Kidney (tissue), 14 donors: ENCODE measurements around the gene ATAD3A. TPM values are rescaled to one million over a fixed set of nuclear protein-coding genes. Genes with fewer than 3 reads are reported as not detected.

Source experiments
- DNase-seq, 5 donors: peaks; one replicate each; pipeline ENCODE4 v3.0.0-alpha.2; 2013 to 2020
- FAIRE-seq: peaks from 2 replicates; lab custom pipeline; 2012; peaks lifted over from hg19 to GRCh38; lab: Jason Lieb, UNC
- H3K27ac ChIP-seq, 2 donors: one replicate each; pipeline ENCODE4 v1.7.0; 2013; ENCODE audit warnings: low read depth in 2 of 2, low read length in 2 of 2, inconsistent platforms in 1 of 2
- H3K27me3 ChIP-seq: one replicate; pipeline ENCODE4 v1.7.1; 2013; ENCODE audit warnings: low read length, inconsistent platforms; ENCODE audit not compliant: control insufficient read depth, insufficient read depth
- H3K36me3 ChIP-seq, 3 donors: one replicate each; pipeline versions ENCODE4 v1.7.0 to v1.7.1; 2013; ENCODE audit warnings: low read length in 3 of 3, control low read depth in 1 of 3, inconsistent platforms in 1 of 3; ENCODE audit not compliant: insufficient read depth in 3 of 3, control insufficient read depth in 2 of 3
- H3K4me1 ChIP-seq, 3 donors: one replicate each; pipeline versions ENCODE4 v1.7.0 to v1.7.1; 2013; ENCODE audit warnings: low read length in 3 of 3, inconsistent platforms in 1 of 3, low read depth in 1 of 3; ENCODE audit not compliant: control insufficient read depth in 2 of 3, insufficient read depth in 2 of 3
- H3K4me3 ChIP-seq, 3 donors: one replicate each; pipeline versions ENCODE4 v1.7.0 to v1.8.1; 2013; ENCODE audit warnings: low read length in 3 of 3, control low read depth in 1 of 3, inconsistent platforms in 1 of 3
- H3K9ac ChIP-seq, 3 donors: one replicate each; pipeline versions ENCODE4 v1.7.0 to v1.7.1; 2013; ENCODE audit warnings: low read length in 3 of 3, control low read depth in 1 of 3, inconsistent platforms in 1 of 3
- H3K9me3 ChIP-seq, 3 donors: one replicate each; pipeline versions ENCODE4 v1.7.0 to v1.7.1; 2013; ENCODE audit warnings: low read length in 3 of 3, control low read depth in 1 of 3, inconsistent platforms in 1 of 3; ENCODE audit not compliant: control insufficient read depth in 2 of 3, insufficient read depth in 1 of 3
- CTCF ChIP-seq: IDR thresholded peaks from 3 replicates; pipeline ENCODE4 v1.5.1; 2012; ENCODE audit warnings: mild to moderate bottlenecking, moderate library complexity, borderline replicate concordance; ENCODE audit not compliant: insufficient read depth; ENCODE audit errors: extremely low read depth
- intact Hi-C: fragments of 100-400 bp; cut with DNase I; formaldehyde crosslinking; loops from one replicate; pipeline ENCODE4 v1.11.1; 2022
- polyA plus RNA-seq: library from polyadenylated mRNA; stranded (reverse); fragments of 350-450 nt; fragmentation: Illumina TruSeq; extraction: RNeasy Lipid Tissue Mini Kit (QIAGEN cat#74804); gene quantifications from one replicate; pipeline ENCODE4 v1.2.3, GENCODE V29; 2014; ENCODE audit warnings: low read depth, low replicate concordance; ENCODE audit not compliant: insufficient read depth
- total RNA-seq: library from RNA; stranded (reverse); fragmentation: NEBNext Ultra II Directional; extraction: Animal tissue kit (Norgen Biotek cat#: 25700); gene quantifications from one replicate; pipeline ENCODE4 v1.2.1, GENCODE V29; 2021
- donor health status: control.
- donor health status: control.
- donor health status: control.
- donor health status: control.
- donor health status: control.
- donor health status: DM: yes; HTN: yes; CAD: no.
- donor health status: Normal renal cell carcinoma (clear cell type).

Gene ATAD3A
- total and polyA plus RNA-seq, 2 donors from 2014 or later: 17.5 to 19.1 TPM

DNA sequence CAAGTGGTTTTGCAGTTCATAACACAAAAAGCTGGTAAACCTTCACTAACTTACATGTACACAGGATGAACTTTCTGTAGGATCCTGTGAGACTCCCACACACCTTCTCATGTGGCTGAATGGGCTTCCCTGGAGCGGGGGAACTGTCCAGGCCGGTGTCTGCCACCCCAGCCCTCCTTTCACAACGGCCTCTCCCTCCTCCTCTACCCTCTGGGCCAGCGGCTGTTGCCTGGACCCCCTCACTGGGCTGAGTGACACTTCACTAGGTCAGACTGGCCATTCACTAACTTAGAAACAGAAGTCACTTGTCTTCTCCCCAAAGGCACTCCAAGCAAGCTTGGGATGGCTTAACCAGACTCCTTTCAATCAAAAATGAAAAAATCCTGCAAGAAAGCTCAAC lies 46.6 kb downstream of the ATAD3A start:
- no peaks in the 10 kb centered on the region for H3K9me3 ChIP-seq
- no peak for TF ChIP-seq CTCF
- H3K9ac ChIP-seq: no peak overlapping the region
- H3K4me3 ChIP-seq: no peak overlapping the region
- no peaks in the 10 kb centered on the region for H3K27me3 ChIP-seq
- DNase-seq (no peak), FAIRE-seq (no peak)
- intact Hi-C loops: no loop called here
- no peaks in the 10 kb centered on the region for H3K4me1 ChIP-seq
- H3K36me3 ChIP-seq: peaks cover 0 to 16% (median 8%) of the 10 kb centered on the region in 3 donors
- no peak overlapping the region for H3K27ac ChIP-seq

- H3K36me3 ChIP-seq: peaks cover 0 to 20% (median 13%) of the 10 kb centered on the region in 3 donors
- H3K4me1 ChIP-seq: no peaks in the 10 kb centered on the region
- no peak overlapping the region for H3K4me3 ChIP-seq
- H3K27me3 ChIP-seq: no peaks in the 10 kb centered on the region
- H3K9me3 ChIP-seq: no peaks in the 10 kb centered on the region
- intact Hi-C loops: no loop called here
- FAIRE-seq (no peak), DNase-seq (no peak)
- no peak overlapping the region for H3K9ac ChIP-seq
- TF ChIP-seq CTCF: no peak
- no peak overlapping the region for H3K27ac ChIP-seq
These were observed 47.1 kb downstream of the ATAD3A start for GRCh38 chr1:1559066-1559465.

DNA sequence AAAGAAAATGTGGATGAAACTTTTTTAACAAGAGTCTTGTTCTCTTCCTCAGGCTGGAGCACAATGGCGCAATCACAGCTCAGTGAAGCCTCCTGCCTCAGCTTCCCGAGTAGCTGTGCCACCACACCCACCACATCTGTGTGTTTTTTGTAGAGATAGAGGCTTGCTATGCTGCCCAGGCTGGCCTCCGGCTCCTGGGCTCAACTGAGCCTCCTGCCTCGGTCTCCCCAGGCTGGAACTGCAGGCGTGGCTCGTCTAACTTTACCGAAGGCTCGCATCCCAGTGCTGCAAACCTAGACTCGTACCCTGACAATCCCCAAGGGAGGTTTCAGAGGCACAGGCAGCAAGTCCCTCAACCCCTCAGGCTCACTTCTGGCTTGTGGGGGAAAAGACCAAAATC lies 48.2 kb downstream of the ATAD3A start:
- no peak overlapping the region for H3K4me3 ChIP-seq
- H3K27ac ChIP-seq: no peak overlapping the region
- H3K36me3 ChIP-seq: peaks cover 3 to 28% (median 20%) of the 10 kb centered on the region in 3 donors
- H3K9ac ChIP-seq: no peak overlapping the region
- FAIRE-seq (no peak), DNase-seq (no peak)
- no peaks in the 10 kb centered on the region for H3K27me3 ChIP-seq
- H3K9me3 ChIP-seq: no peaks in the 10 kb centered on the region
- H3K4me1 ChIP-seq: no peaks in the 10 kb centered on the region
- no peak for TF ChIP-seq CTCF
- intact Hi-C loops: no loop called here
